ENCODE measurements around the gene ARHGAP4. TPM values are rescaled to one million over a fixed set of nuclear protein-coding genes. Genes with fewer than 3 reads are reported as not detected.

The ARHGAP4 gene
- total RNA-seq, 4 donors from 2014 or later: 23.0 to 90.9 (median 32.7) TPM

DNA sequence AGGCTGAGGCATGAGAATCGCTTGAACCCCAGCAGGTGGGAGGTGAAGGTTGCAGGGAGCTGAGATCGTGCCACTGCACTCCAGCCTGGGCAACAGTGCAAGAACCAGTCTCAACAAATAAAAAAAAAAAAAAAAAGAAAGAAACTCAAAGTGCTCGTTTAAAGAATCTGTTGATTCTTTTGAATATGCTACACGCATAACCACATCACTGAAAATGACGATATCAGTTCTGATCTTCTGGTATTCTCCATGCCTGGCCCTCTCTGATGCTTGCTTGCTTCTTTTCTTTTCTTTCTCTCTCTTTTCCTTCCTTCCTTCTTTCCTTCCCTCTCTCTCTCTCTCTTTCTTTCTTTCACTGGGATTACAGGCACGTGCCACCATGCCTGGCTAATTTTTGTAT, 14.3 kb downstream of the ARHGAP4 start:
- TF ChIP-seq EP300 (IDR thresholded peaks at IDR 0.05): no peak
- TF ChIP-seq POLR2A (IDR thresholded peaks at IDR 0.05): no peak
- TF ChIP-seq, protein P1, sequence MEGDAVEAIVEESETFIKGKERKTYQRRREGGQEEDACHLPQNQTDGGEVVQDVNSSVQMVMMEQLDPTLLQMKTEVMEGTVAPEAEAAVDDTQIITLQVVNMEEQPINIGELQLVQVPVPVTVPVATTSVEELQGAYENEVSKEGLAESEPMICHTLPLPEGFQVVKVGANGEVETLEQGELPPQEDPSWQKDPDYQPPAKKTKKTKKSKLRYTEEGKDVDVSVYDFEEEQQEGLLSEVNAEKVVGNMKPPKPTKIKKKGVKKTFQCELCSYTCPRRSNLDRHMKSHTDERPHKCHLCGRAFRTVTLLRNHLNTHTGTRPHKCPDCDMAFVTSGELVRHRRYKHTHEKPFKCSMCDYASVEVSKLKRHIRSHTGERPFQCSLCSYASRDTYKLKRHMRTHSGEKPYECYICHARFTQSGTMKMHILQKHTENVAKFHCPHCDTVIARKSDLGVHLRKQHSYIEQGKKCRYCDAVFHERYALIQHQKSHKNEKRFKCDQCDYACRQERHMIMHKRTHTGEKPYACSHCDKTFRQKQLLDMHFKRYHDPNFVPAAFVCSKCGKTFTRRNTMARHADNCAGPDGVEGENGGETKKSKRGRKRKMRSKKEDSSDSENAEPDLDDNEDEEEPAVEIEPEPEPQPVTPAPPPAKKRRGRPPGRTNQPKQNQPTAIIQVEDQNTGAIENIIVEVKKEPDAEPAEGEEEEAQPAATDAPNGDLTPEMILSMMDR (IDR thresholded peaks at IDR 0.05): no peak
- no peak for DNase-seq (ENCODE audit: low spot score in 2 of 2)
- Histone ChIP-seq H3K4me1 (no peaks in the 10 kb centered on the region), H3K27ac (no peak overlapping the region), H3K9me3 (no peaks in the 10 kb centered on the region), H3K4me3 (no peak overlapping the region), H3K27me3 (no peaks in the 10 kb centered on the region), H3K36me3 (no peaks in the 10 kb centered on the region)
- WGBS, 2 donors: 83 to 89% methylated on average over 6 of the region's 6 CpGs

DNA sequence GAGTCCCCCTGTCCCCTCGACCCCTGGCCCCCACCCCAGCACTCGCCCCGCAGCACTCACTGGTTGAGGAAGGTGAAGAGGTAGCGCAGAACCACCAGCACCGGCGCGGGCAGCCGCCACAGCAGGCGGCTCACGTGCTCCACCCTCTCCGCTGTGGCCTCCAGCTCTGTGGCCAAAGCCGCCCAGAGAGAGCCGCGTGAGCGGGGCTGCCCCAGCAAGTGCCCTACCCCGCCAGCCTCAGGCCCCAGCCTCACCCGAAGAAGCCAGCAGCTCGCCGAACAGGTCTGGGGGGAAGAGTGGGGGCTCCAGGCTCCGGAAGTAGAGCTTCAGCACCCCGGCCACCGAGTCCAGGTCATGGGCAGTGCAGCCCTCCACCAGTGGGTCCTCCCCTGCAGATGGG, 15.6 kb downstream of the ARHGAP4 start:
- WGBS, 2 donors: 90% methylated on average over 2 to 20 of the region's 22 CpGs
- Histone ChIP-seq H3K4me3 (no peak overlapping the region), H3K4me1 (no peaks in the 10 kb centered on the region), H3K27me3 (no peaks in the 10 kb centered on the region), H3K9me3 (no peaks in the 10 kb centered on the region), H3K36me3 (no peaks in the 10 kb centered on the region), H3K27ac (no peak overlapping the region)
- no peak for TF ChIP-seq POLR2A (IDR thresholded peaks at IDR 0.05)
- no peak for DNase-seq (ENCODE audit: low spot score in 2 of 2)

DNA sequence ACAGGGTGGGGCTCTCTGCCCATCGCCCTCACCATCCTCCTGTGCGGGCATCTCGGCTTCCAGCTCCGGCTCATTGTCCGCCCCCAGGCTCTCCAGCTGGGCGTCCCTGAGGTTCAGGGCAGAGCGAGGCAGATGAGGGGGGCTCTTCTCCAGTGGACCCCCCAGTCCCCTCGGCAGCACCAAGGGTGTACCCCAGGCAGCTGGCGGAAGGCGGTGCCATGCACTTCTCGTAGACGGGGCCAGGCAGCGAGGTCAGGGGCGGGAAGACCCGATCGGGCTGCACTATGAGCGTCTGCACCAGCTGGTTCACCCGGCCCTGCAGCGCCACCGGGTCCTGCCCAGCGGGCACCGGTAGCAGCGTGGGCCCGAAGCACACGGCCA, 16.1 kb downstream of the ARHGAP4 start:
- no peaks in the 10 kb centered on the region for H3K9me3 ChIP-seq
- no peak overlapping the region for H3K4me3 ChIP-seq
- TF ChIP-seq, protein P1 (IDR thresholded peaks at IDR 0.05): no peak
- TF ChIP-seq POLR2A (IDR thresholded peaks at IDR 0.05): no peak
- no peak for TF ChIP-seq EP300 (IDR thresholded peaks at IDR 0.05)
- H3K36me3 ChIP-seq: no peaks in the 10 kb centered on the region
- no peaks in the 10 kb centered on the region for H3K4me1 ChIP-seq
- no peak overlapping the region for H3K27ac ChIP-seq
- 89% methylated on average over 24 of the region's 25 CpGs; no CpG with 5 or more reads in 1 of the 2 donors for WGBS, 2 donors
- DNase-seq (ENCODE audit: low spot score in 2 of 2): no peak
- no peaks in the 10 kb centered on the region for H3K27me3 ChIP-seq

DNA sequence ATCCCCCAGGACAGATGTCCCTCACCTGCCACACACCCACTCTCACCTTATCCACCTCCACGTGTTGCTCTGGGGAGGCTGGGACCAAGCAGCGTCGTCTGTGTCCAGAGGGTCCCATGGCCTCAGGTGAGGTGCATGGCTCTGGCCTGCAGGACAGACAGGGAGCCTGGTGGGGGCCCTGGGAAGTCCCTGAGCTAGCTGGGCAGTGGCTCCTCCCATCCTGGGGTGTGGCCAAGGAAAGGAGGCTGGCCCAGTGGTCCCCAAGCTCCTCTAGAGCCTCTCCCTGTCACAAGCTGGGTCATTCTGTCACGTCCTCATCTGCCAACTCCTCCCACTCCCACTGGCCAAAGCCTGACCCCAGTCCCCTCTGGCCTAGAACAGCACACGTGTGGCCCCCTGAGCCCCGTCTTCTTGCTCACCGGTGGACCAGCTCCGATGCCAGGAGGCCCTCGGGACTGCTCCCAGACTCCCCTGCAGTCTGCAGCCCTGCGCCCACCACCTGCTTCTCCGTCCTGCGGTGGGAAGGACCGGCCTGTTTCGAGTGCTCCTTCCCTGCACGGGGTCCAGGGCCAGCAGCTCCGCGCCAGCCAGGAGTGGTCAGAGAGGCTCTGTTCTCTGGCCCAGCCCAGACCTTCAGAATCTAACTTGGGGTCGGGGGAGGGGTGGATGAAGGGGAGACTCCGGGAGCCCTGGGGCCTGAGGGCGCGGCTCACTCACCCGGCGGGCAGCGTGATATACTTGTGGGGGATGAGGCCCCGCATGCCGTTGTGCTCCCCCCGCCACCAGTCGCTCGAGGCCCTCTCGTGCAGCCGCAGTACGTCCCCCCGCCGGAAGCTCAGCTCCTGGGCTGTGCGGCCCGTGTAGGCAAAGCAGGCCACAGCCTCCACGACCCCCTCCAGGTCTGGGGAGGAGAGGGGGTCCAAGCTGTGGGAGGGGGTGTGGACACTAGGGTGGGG, 16.8 kb downstream of the ARHGAP4 start:
- no peaks in the 10 kb centered on the region for H3K36me3 ChIP-seq
- no peaks in the 10 kb centered on the region for H3K27me3 ChIP-seq
- 69 to 73% methylated on average over 6 to 21 of the region's 37 CpGs for WGBS, 2 donors
- no peak for TF ChIP-seq EP300 (IDR thresholded peaks at IDR 0.05)
- TF ChIP-seq POLR2A (IDR thresholded peaks at IDR 0.05): no peak
- TF ChIP-seq, protein P1 (IDR thresholded peaks at IDR 0.05): no peak
- no peak overlapping the region for H3K27ac ChIP-seq
- no peak for DNase-seq (ENCODE audit: low spot score in 2 of 2)
- no peaks in the 10 kb centered on the region for H3K9me3 ChIP-seq
- H3K4me3 ChIP-seq: no peak overlapping the region
- H3K4me1 ChIP-seq: peaks cover 0 to 4% (median under 1%) of the 10 kb centered on the region in 4 donors

DNA sequence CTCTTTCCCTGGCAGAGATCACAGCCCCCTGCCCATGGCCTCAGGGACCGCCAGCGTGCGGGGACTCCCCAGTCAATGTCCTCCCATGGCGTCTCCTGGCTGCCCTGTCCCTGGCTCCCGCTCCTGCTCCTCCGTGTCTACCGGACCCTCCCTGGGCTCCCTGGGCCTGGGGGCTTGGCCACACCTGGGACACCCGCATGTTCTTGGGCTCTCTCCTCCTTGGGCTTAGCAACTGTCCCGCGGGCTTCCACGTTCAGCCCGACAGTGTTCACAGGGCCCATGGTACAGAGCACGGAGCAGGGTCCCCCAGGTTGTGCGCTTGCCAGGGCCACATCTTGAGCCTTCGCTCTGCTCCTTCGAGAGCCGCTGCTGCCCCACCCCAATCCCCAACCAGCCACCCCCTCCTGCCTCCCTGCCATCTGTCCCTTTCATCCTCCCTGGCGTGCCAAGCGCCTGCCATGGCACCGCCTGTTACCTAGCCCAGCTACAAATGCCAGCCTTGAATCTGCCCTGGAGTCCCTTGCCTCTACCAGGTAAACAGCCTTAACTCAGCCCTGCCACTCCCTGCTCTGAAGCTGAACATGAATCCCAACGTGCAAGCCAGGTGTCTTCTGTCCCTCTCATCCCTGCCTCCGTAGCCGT, 17.7 kb downstream of the ARHGAP4 start:
- Histone ChIP-seq H3K9me3 (no peaks in the 10 kb centered on the region), H3K4me1 (peaks cover 0 to 12% (median 2%) of the 10 kb centered on the region in 4 donors), H3K36me3 (no peaks in the 10 kb centered on the region), H3K4me3 (no peak overlapping the region), H3K27ac (no peak overlapping the region), H3K27me3 (no peaks in the 10 kb centered on the region)
- DNase-seq (ENCODE audit: low spot score in 2 of 2): no peak
- TF ChIP-seq EP300 (IDR thresholded peaks at IDR 0.05) (no peak), POLR2A (IDR thresholded peaks at IDR 0.05) (no peak)
- TF ChIP-seq, protein P1 (IDR thresholded peaks at IDR 0.05): no peak
- 91 to 94% methylated on average over 13 to 23 of the region's 23 CpGs for WGBS, 2 donors

All from tibial nerve (tissue), 4 donors.